NCI-H2196 (cell line): ENCODE data around the gene DBH.

ENCODE experiments used
- DNase-seq: peaks from one replicate; lab custom pipeline; 2025; ENCODE audit not compliant: unreplicated experiment; lab: John Stamatoyannopoulos, UW

DBH gene

DNA sequence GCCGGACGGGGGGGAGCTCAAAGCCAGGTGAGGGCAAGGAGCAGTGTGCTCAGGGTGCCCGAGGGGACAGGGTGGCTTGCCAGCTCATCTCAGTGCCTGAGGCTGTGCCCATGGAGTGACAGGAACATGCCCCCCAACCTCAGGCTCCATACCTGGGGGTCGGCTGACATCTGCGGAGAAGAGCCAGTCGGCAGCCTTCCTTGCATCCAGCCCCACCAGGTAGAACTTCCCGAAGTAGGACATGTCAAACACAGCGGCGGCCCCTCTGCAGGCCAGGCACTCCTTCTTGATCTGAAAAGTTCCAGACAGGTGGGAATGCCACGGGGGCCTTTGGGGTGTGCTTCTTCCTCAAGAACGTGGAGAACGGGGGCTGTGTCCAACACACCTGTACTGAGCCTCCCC, 59.9 kb downstream of the DBH start:
- no peak for DNase-seq

DNA sequence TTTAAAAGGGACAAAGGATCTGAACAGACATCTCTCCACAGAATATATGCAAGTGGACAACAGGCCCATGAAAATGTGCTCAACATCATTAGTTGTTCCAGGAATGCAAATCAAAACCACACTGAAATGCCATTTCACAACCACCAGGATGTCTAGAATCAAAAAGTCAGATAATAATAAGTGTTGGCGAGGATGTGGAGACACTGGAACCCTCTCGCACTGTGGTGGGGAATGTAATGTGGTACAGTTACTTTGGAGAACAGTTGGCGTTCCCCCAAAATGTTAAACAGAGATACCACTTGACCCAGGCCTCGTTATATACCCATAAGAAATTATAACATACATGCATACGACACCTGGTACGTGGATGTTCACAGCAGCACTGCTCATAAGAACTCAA, 63.4 kb downstream of the DBH start:
- DNase-seq: no peak

DNA sequence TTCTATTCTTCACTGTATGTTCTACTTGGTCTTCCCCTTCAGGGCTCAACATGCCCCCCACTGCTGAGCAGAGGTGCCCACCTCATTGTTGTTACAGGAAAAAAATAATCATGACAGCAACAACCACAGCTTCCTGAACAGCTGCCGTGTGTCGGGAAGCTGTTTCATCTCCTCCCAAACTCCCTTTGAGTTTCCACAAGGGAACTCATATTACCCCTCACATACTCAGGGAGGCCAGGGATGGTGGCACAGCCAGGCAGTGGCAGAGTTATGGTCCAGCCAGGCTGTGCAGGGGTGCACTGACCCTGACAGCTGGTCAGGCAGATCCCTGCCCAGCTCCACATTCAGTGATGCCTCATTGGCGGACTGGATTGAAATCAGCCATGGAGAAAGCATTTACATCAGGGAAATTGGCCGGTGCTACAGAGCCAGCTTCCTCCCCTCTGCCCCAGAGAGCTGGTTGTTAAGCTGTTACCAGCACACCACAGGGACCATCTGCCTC, 64.7 kb downstream of the DBH start:
- no peak for DNase-seq

DNA sequence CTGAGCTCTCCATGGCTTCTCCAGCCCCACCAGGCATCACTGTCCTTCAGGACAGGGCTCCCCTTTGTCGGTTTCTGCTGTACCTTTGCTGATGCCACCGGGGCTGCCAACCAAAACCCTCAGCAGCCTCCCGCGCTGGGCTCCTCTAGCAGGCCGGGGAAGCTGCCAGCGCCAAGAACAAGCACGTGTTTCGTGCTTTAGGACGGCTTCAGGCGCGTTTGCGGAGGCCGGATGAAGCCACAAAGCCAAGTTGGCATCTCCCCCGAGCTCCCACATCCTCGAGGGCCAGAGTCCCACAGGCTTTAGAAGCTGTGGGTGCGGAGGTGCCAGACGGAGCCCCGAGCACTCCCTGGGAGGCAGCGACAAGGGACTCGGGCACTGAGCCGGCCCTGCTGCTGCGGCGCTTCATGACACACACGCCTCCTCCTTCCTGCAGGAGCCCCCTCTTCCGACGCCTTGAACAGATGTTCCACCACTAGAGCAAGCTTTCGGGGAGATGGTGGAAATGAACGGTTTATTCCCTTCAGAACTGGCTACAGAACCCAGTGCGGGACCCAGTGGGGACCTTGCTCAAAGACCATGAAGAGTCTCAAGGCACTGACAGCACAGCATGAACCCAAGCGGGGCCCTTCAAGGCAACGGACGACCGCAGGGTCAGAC, 65.3 kb downstream of the DBH start:
- DNase-seq: no peak

DNA sequence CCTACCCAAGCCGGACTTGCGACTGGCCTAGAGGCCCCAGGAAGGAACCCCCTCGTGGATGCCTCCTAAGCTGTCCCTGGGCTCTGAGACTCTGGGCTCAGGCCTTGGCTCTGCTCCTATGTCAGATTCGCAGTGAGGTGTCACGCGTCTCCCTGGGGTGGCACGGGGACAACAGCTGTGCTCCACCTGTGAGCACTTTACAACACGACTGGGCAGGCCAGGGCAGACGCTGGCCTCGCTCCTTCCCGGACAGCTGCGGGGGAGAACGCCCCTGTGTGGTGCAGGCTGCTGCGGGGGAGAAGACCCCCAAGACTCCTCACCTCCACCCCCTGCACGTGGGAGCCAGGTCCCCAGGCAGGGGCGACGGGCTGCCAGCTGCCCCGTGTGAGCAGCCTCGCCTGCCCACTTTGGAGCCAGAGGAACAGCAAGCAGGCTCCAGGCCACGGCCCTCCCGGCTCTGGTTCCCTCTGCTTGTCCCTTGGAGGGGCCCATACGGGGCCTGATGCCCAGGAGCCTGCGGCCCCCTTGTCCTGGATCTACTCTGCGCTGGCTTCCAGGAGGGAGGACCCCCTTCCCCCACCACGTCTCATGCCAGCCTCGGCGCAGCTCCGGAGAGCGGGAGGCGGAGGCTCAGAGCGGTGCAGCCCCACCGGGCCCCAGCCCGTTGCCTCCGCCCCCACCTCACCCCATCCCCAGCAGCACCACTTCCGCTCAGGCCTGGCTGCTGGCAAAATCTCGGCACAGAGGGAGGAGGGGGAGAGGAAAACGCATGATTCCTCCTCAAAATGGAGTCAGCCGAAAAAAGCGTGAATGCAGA, 66.0 kb downstream of the DBH start:
- no peak for DNase-seq

DNA sequence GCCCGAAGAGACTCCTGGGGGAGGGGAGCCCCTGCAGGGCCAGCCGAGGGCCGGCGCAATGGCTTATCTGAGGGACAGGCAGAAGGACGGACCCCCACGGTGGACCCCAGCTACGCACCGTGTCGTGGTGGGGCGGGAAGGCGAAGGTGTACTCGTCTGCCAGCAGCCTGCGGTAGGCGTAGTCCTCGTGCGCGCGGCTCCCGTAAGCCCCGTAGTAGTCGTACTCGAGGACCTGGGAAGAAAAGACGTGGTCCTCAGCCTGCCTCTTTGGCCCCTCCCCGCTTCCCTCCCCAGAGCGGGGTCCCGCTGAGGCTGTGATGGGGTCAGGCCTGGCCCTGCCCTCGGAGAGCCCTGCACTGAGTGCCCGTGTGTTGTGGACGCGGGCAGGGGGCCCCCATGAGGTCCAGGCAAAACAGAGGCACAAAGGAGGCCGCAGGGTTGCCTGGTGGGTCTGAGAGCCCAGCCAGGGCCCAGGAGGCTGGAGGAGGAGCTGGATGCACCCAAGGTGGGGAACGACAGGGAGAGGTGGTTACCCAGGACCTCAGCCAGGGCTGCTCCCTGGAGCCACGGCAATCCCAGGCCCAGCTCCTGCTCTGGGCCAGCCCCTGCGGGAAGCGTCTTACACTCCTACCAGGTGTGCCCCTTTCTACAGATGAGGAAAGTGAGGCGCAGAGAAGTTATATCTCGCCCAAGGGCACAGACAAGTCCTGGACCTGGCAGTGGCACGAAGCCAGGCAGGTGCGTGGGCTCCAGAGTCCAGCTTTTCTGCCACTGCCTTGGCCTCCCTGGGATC, 66.8 kb downstream of the DBH start:
- no peak for DNase-seq

DNA sequence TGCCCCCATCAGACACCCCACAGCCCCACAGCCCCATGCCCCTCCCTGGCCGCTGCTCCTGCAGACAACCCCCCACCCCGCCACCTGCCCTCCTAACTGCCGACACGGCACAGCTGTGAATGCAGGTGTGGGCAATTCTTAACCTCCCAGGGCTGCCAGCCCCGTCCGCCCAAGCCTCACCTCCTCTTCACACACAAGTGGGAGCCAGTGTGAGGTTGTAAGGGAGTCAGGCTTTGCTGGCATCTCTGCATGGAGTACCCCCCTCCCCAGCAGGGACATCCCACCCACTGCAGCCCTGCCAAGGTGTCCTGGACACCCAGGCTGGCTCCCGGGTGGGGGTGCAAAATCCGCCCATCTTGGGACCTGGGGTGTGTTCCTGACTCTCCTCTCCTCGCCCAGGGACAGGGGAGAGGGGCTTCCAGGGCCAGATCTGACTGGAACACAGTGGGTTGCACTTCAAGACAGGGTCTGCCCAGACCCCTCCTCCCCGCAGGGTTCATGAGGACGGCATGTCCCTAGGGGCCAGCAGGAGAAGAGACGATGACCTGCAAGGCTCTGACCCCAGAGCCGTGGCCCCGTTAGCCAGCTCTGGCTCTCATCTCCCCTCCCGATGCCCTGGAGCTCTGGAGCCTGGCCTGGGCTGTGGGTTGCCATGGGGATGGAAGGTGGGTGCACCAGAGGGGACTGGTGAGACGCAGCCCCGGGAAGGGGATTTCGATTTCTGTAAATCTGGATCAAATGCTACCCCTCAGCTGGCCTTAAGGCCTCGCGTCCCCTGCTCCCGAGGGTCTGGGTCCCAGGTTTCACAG, 67.6 kb downstream of the DBH start:
- DNase-seq: no peak

DNA sequence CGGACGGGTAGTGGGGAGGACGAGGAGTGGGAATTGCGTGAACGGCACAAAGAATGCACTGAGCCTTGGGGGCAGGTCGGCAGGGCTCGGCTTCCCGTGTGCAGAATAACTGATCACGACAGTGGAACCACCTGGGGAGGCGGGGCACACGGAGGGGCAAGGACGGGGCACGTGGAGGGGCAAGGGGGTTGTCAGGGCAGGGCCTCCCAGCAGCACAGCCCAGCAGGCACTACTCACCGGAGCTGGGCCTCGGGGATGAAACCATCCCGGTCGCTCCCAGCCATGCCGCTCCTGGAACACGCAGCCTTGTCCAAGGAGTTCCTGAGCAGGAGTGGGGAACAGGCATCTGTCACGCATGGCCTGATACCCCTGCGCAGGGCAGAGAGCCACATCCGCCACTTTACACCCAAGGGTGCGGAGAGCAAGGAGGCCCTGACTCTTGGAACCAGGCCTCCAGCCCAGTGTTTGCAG, 68.6 kb downstream of the DBH start:
- no peak for DNase-seq

DNA sequence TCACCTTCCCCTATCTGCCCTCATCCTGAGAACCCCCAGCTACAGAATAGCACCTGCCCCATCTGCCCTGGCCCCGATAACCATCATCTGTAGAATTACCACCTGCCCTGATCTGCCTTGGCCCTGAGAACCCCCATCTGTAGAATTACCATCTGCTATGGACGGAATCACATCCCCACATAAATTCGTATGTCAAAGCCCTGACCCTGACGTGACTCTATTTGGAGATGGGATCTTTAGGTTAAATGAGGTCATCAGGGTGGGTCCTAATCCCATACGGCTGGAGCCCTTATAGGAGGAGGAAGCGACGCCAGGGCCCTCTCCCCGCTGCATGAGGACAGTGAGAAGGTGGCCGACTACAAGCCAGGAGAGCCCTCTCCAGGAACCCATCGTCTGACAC, 69.4 kb downstream of the DBH start:
- DNase-seq: no peak

DNA sequence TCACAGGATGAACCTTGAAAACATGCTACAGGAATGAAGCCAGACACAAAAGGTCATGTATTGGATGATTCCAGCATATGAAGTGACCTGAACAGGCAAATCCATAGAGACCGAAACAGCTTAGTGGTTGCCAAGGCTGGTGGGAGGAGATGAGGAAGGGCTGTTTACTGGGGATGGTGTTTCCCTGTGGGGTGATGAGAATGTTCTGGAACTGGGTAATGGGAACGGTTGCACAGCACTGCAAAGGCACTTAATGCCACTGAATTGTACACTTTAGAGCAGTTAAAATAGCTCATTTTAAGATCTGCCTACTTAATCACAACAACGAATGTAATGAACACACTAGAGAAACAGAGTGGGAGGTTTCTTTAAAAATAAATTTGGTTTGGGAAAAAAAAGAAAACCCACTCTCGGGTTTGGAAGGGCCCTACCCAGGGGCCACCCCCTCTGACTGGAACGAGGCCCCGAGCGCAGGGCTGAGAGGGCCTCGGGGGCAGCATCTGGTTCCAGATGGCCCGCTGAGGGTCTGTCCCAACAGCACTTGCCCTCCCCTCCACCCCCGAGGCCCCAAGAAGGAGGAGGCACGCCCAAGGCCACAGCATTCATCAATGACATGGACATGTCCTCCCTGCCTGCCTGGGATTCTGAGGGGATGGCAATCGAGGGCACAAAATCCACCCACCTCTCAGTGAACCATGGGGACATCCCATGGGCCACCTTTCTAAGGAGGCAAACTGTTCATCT, 70.3 kb downstream of the DBH start:
- no peak for DNase-seq

DNA sequence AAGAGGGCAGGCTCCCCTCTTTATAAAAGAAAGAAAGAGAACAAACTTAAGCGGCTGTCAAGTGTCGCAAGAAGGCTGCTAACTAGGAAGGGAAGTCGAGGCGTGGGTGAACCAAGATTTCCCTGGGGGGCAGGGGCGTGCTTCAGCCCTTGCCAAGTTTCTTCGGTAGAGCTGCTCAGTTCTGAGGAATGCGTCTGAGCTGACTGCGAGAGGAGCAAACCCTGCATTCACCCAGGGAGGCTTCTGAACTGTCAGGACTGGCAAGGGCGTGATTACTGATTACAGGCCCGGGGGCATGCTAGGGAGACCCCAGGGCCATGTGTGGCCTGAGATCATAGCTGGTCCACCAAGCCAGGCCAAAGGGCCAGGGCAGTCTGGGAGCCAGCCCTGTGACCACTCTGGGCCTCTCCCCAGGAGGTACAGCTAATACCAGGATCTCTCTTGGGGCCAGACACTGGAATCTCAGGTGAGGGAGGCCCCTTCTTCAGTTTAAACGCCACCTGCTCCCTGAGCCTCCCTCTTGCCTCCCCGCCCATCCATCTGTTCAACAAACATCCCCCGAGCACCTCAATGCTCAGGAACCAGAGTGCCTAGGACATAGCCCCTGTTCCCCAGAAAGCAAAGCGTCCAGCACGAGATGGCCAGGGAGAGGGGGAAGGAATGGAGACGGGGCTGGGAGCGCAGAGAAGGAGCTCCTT, 71.1 kb downstream of the DBH start:
- DNase-seq: no peak

DNA sequence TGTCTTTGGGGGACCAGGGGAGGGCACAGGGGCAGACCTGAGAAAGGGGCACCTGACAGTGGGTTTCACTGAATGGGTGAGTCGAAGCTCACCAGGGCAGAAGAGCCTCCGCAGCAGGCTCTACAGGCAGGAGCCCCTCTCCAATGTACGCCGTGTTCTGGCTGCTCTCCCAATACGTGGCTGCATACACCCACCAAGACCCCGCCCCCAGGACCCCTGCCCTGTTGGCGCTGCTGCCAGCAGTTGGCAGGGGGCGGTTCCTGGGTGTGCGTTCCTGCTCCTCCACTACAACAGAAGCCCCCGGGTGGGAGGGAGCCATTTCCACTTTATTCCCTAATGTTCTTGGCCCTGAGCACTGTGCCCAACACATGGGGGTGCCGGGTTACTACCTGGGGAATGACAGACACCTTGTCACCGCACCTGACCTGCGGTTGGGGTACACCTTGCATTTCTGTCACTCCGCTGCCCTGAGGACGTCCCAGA, 71.6 kb downstream of the DBH start:
- no peak for DNase-seq

DNA sequence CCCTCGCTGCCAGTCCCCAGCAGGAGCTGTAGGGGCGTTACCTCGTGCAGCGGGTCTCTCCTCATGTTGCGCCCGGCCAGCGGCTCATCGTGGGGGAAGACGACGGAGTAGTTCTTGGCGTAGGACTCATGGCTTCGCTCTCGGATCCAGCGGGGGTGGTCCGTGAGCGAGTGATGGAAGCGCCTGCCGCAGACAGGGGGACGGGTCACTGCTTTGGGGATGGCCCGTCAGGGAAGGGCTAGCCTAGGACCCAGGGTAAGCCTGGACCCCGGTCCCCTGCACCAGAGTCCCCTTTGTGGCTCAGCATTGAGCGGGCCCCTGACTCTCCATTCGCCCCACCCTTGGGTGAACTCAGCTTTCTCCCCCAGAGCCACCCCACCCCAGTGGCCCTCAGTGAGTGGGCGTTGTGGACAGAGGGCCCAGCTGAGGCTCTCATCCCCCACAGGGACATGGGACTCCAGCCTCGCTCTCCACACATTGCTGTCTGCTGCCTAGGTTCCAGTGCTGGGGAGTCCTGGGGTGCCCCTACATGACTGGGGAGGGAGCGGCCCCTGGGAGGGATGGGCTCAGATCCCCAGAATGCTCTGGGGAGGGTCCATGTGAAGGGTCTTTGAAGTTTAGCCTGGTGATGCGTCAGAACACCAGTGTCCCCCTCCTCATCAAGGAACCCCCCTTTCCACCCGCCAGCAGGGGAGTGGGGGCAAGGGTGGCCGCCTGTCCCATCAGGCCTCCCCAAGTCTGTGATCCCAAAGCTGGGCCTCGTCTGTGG, 72.3 kb downstream of the DBH start:
- no peak for DNase-seq
